ENCODE measurements around the gene TPD52L1.

TPD52L1 gene, protein sequence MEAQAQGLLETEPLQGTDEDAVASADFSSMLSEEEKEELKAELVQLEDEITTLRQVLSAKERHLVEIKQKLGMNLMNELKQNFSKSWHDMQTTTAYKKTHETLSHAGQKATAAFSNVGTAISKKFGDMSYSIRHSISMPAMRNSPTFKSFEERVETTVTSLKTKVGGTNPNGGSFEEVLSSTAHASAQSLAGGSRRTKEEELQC

GRCh38 chr6:125153391-125154117 lies at the start of gene TPD52L1:
Gene TPD52L1 (plus strand): TSS chr6:125153773. CDS start chr6:125153952, 179 bp downstream.
- Histone ChIP-seq H3K27me3 (ENCODE audit: control insufficient read depth, insufficient read depth, low read length) (peaks cover 27% of the 10 kb centered on the region), H3K4me3 (ENCODE audit: low read depth, low read length) (peak within 1 kb of the TSS; percentile 81), H3K36me3 (ENCODE audit: control insufficient read depth, insufficient read depth, low read length) (no peaks in the 10 kb centered on the region), H3K9me3 (ENCODE audit: control insufficient read depth, insufficient read depth, low read length) (no peaks in the 10 kb centered on the region), H3K4me1 (ENCODE audit: control insufficient read depth, insufficient read depth, low read length) (no peaks in the 10 kb centered on the region), H3K9ac (ENCODE audit: low read depth, low read length) (peak within 1 kb of the TSS; percentile 86)

DNA sequence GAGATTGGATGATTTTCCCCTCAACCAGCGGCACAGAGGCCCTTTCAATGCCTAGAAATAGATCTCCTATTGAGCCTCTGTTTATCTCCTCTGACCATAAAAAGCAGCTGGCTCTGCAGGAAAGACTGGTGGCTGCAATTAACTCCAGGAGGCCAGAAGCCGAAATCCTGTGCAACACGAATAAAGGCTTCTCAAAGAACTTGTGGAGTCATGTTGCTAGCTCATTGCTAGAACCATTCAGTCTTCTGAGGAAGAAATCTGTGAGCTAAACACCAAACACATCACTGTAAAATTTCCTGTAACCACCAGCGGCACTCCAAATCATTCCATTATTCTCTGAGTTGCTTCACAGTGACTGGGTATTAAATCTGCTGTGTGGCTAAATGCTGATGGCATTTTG lies 49.1 kb upstream of the TPD52L1 start:
- H3K4me1 ChIP-seq (ENCODE audit: control insufficient read depth, insufficient read depth, low read length) = peaks cover 11% of the 10 kb centered on the region
- H3K36me3 ChIP-seq (ENCODE audit: control insufficient read depth, insufficient read depth, low read length) = no peaks in the 10 kb centered on the region
- H3K27me3 ChIP-seq (ENCODE audit: control insufficient read depth, insufficient read depth, low read length) = no peaks in the 10 kb centered on the region
- H3K9me3 ChIP-seq (ENCODE audit: control insufficient read depth, insufficient read depth, low read length) = no peaks in the 10 kb centered on the region
- H3K9ac ChIP-seq (ENCODE audit: low read depth, low read length) = no peak overlapping the region
- no peak overlapping the region for H3K4me3 ChIP-seq (ENCODE audit: low read depth, low read length)

DNA sequence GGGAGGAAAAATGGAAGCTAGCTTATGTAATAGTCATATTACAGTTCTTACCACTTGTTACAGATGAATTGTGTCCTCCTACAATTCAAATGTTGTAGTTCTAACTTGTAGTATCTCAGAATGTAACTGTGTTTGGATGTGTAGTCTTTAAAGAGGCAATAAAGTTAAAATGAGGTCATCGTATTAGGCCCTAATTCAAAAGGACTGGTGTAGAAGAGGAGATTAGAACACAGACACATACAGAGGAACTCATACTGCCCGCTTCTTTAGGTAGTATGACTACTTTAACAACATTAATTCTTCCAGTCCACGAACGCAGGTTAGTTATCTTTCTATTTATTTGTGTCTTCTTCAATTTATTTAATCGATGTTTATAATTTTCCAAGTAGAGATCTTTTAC lies 46.5 kb upstream of the TPD52L1 start:
- Histone ChIP-seq H3K9me3 (ENCODE audit: control insufficient read depth, insufficient read depth, low read length) (no peaks in the 10 kb centered on the region), H3K27me3 (ENCODE audit: control insufficient read depth, insufficient read depth, low read length) (no peaks in the 10 kb centered on the region), H3K4me3 (ENCODE audit: low read depth, low read length) (no peak overlapping the region), H3K36me3 (ENCODE audit: control insufficient read depth, insufficient read depth, low read length) (no peaks in the 10 kb centered on the region), H3K4me1 (ENCODE audit: control insufficient read depth, insufficient read depth, low read length) (peaks cover 9% of the 10 kb centered on the region), H3K9ac (ENCODE audit: low read depth, low read length) (no peak overlapping the region)

DNA sequence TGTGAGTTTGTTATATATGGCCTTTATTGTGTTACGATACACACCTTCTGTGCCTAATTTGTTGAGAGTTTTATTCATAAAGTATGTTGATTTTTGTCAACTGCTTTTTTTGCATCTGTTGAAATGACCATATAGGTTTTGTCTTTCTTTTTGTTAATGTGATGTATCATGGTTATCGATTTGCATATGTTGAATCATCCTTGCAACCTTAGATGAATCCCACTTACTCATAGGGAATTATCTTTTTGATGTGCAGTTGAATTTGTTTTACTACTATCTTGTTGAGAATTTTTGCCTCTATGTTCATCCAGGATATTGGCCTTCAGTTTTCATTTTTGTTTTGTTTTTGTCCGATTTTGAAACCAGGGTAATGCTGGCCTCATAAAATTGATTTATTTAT lies 45.7 kb upstream of the TPD52L1 start:
- no peaks in the 10 kb centered on the region for H3K36me3 ChIP-seq (ENCODE audit: control insufficient read depth, insufficient read depth, low read length)
- no peaks in the 10 kb centered on the region for H3K27me3 ChIP-seq (ENCODE audit: control insufficient read depth, insufficient read depth, low read length)
- H3K9ac ChIP-seq (ENCODE audit: low read depth, low read length) = no peak overlapping the region
- no peak overlapping the region for H3K4me3 ChIP-seq (ENCODE audit: low read depth, low read length)
- H3K4me1 ChIP-seq (ENCODE audit: control insufficient read depth, insufficient read depth, low read length) = peaks cover 8% of the 10 kb centered on the region
- no peaks in the 10 kb centered on the region for H3K9me3 ChIP-seq (ENCODE audit: control insufficient read depth, insufficient read depth, low read length)

DNA sequence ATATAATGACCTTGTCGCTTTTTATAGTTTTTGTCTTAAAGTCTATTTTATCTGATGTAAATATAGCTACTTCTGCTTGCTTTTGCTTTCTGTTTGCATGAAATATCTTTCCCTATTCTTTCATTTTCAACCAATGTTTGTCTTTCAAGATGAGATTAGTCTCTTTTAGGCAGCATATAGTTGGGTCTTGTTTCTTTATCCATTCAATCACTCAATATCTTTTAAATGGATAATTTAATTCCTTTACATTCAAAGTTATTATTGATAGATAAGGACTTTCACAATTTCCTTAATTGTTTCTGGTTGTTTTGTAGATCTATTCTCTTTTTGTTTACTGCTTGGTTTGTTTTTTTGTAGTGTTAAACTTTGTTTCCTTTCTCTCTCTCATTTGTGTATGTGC lies 43.5 kb upstream of the TPD52L1 start:
- no peak overlapping the region for H3K4me3 ChIP-seq (ENCODE audit: low read depth, low read length)
- H3K27me3 ChIP-seq (ENCODE audit: control insufficient read depth, insufficient read depth, low read length) = no peaks in the 10 kb centered on the region
- no peak overlapping the region for H3K9ac ChIP-seq (ENCODE audit: low read depth, low read length)
- no peaks in the 10 kb centered on the region for H3K36me3 ChIP-seq (ENCODE audit: control insufficient read depth, insufficient read depth, low read length)
- no peaks in the 10 kb centered on the region for H3K9me3 ChIP-seq (ENCODE audit: control insufficient read depth, insufficient read depth, low read length)
- H3K4me1 ChIP-seq (ENCODE audit: control insufficient read depth, insufficient read depth, low read length) = no peaks in the 10 kb centered on the region

GRCh38 chr6:125111219-125111983 lies 42.2 kb upstream of the TPD52L1 start:
- H3K27me3 ChIP-seq (ENCODE audit: control insufficient read depth, insufficient read depth, low read length) = no peaks in the 10 kb centered on the region
- H3K4me1 ChIP-seq (ENCODE audit: control insufficient read depth, insufficient read depth, low read length) = no peaks in the 10 kb centered on the region
- no peak overlapping the region for H3K9ac ChIP-seq (ENCODE audit: low read depth, low read length)

GRCh38 chr6:125112934-125113333 lies 40.6 kb upstream of the TPD52L1 start:
- Histone ChIP-seq H3K4me1 (ENCODE audit: control insufficient read depth, insufficient read depth, low read length) (no peaks in the 10 kb centered on the region), H3K27me3 (ENCODE audit: control insufficient read depth, insufficient read depth, low read length) (no peaks in the 10 kb centered on the region), H3K9me3 (ENCODE audit: control insufficient read depth, insufficient read depth, low read length) (no peaks in the 10 kb centered on the region), H3K4me3 (ENCODE audit: low read depth, low read length) (no peak overlapping the region), H3K36me3 (ENCODE audit: control insufficient read depth, insufficient read depth, low read length) (no peaks in the 10 kb centered on the region), H3K9ac (ENCODE audit: low read depth, low read length) (no peak overlapping the region)

More at GRCh38 chr6:125111219-125111983, 42.2 kb upstream of the TPD52L1 start:
- Histone ChIP-seq H3K36me3 (ENCODE audit: control insufficient read depth, insufficient read depth, low read length) (no peaks in the 10 kb centered on the region), H3K9me3 (ENCODE audit: control insufficient read depth, insufficient read depth, low read length) (no peaks in the 10 kb centered on the region), H3K4me3 (ENCODE audit: low read depth, low read length) (no peak overlapping the region)

GRCh38 chr6:125114248-125114858 lies 39.2 kb upstream of the TPD52L1 start:
- H3K4me3 ChIP-seq (ENCODE audit: low read depth, low read length) = no peak overlapping the region
- H3K36me3 ChIP-seq (ENCODE audit: control insufficient read depth, insufficient read depth, low read length) = no peaks in the 10 kb centered on the region
- H3K9ac ChIP-seq (ENCODE audit: low read depth, low read length) = no peak overlapping the region
- no peaks in the 10 kb centered on the region for H3K4me1 ChIP-seq (ENCODE audit: control insufficient read depth, insufficient read depth, low read length)
- H3K9me3 ChIP-seq (ENCODE audit: control insufficient read depth, insufficient read depth, low read length) = no peaks in the 10 kb centered on the region
- H3K27me3 ChIP-seq (ENCODE audit: control insufficient read depth, insufficient read depth, low read length) = no peaks in the 10 kb centered on the region

GRCh38 chr6:125116170-125116569 lies 37.4 kb upstream of the TPD52L1 start:
- Histone ChIP-seq H3K4me3 (ENCODE audit: low read depth, low read length) (no peak overlapping the region), H3K9ac (ENCODE audit: low read depth, low read length) (no peak overlapping the region), H3K9me3 (ENCODE audit: control insufficient read depth, insufficient read depth, low read length) (no peaks in the 10 kb centered on the region), H3K4me1 (ENCODE audit: control insufficient read depth, insufficient read depth, low read length) (peaks cover 3% of the 10 kb centered on the region), H3K36me3 (ENCODE audit: control insufficient read depth, insufficient read depth, low read length) (no peaks in the 10 kb centered on the region), H3K27me3 (ENCODE audit: control insufficient read depth, insufficient read depth, low read length) (no peaks in the 10 kb centered on the region)

GRCh38 chr6:125116710-125117109 lies 36.9 kb upstream of the TPD52L1 start:
- Histone ChIP-seq H3K36me3 (ENCODE audit: control insufficient read depth, insufficient read depth, low read length) (no peaks in the 10 kb centered on the region), H3K4me3 (ENCODE audit: low read depth, low read length) (no peak overlapping the region), H3K9ac (ENCODE audit: low read depth, low read length) (no peak overlapping the region), H3K4me1 (ENCODE audit: control insufficient read depth, insufficient read depth, low read length) (peaks cover 3% of the 10 kb centered on the region), H3K27me3 (ENCODE audit: control insufficient read depth, insufficient read depth, low read length) (no peaks in the 10 kb centered on the region), H3K9me3 (ENCODE audit: control insufficient read depth, insufficient read depth, low read length) (no peaks in the 10 kb centered on the region)

DNA sequence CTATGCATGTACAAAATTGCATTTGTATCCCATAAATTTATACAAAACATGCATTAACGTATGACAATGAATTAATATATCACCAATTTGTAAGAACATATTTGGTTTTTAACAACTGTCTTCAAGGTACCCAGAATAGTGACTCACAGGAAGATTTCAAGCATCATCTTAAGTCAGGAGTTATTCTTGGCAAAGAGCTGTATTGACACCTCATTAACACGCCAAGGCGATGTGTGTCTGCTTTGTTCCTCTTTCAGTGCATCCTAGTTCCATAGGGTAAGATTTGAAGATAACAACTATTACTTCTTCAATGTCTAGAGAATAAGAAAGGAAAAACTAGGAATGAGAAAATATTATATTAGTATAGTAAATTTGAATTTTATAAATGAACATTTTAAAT lies 35.8 kb upstream of the TPD52L1 start:
- H3K9me3 ChIP-seq (ENCODE audit: control insufficient read depth, insufficient read depth, low read length) = no peaks in the 10 kb centered on the region
- H3K36me3 ChIP-seq (ENCODE audit: control insufficient read depth, insufficient read depth, low read length) = no peaks in the 10 kb centered on the region
- H3K9ac ChIP-seq (ENCODE audit: low read depth, low read length) = no peak overlapping the region
- peaks cover 3% of the 10 kb centered on the region for H3K4me1 ChIP-seq (ENCODE audit: control insufficient read depth, insufficient read depth, low read length)
- no peaks in the 10 kb centered on the region for H3K27me3 ChIP-seq (ENCODE audit: control insufficient read depth, insufficient read depth, low read length)
- H3K4me3 ChIP-seq (ENCODE audit: low read depth, low read length) = no peak overlapping the region
